GM19397 (cell line): ENCODE results near the gene NOC2L.
"Not testable (repeated sequence)": the region's sequence is repeated elsewhere in the genome, so short reads cannot be mapped to it uniquely, and the experiment has no call there.

Source experiments
- ATAC-seq: cut with Tn5 transposase; IDR thresholded peaks from one replicate; pipeline ENCODE4 v1.9.1; 2021; ENCODE audit warnings: mild to moderate bottlenecking, moderate library complexity; ENCODE audit not compliant: unreplicated experiment

Gene NOC2L

GRCh38 chr1:963746-964525, 4.9 kb upstream of the NOC2L start:
- ATAC-seq: no peak

DNA sequence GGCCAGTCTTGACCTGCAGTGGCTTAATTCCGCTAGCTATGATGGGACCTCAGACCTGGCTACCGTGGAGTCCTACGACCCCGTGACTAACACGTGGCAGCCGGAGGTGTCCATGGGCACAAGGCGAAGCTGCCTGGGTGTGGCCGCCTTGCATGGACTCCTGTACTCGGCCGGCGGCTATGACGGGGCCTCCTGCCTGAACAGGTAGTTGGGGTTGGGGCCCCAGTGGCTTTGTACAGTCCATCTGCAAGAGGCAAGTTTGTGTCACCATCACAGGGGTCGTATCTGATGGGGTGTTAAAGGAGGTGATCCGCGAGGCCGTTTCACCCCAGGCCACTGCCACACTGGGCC, 4.2 kb upstream of the NOC2L start:
- ATAC-seq: no peak

- ATAC-seq: no peak
These were observed 3.6 kb upstream of the NOC2L start for GRCh38 chr1:962381-963300.

DNA sequence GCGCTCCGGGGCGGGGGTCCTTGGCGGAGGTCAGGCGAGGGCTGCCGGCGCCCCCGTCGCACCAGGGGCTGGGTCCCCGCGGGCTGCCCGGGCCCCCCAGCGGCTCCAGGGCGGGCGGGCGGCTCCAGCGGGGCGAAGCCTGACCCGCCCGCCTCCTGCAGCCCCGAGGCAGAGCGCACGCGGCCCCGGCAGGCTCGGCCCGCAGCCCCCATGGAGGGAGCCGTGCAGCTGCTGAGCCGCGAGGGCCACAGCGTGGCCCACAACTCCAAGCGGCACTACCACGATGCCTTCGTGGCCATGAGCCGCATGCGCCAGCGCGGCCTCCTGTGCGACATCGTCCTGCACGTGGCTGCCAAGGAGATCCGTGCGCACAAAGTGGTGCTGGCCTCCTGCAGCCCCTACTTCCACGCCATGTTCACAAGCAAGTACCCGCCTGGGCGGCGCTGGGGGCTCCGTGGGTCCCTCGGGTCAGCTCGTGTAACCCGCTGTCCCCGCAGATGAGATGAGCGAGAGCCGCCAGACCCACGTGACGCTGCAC, 2.1 kb upstream of the NOC2L start:
- ATAC-seq: no peak

DNA sequence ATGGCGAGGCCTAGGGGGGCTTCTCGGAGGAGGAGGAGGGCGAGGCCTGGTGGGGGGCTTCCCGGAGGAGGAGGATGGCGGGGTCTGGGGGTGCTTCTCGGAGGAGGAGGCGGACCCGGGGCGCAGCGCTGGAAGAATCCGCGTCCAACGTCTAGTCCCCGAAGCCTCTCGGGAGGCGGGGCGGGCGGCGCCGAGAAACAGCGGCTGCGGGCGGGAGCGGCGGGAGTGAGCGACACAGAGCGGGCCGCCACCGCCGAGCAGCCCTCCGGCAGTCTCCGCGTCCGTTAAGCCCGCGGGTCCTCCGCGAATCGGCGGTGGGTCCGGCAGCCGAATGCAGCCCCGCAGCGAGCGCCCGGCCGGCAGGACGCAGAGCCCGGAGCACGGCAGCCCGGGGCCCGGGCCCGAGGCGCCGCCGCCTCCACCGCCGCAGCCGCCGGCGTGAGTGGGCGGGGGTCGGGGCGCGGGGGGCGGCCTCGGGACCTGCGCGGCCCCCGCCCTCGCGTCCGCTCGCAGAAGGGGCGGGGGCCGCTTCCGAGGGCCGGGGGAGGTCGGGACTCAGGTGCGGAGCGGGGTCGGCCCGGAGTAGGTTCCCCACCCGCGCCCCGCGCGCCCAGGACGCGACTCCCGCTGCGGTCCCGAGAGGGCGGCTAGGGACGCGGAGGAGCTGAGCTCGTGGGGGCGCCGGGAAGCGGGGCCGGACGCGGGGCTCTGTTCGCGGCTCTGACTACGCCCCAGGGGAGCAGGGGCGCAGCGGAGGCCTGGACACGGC, 1.5 kb upstream of the NOC2L start, which contains the start of gene KLHL17:
Gene KLHL17 (plus strand): TSS at position 222 of the 769 bp plus-strand sequence. CDS start 110 bp downstream, at position 332.
- no peak for ATAC-seq

- no peak for ATAC-seq
These were observed 791 bp upstream of the NOC2L start for GRCh38 chr1:959731-960362.

DNA sequence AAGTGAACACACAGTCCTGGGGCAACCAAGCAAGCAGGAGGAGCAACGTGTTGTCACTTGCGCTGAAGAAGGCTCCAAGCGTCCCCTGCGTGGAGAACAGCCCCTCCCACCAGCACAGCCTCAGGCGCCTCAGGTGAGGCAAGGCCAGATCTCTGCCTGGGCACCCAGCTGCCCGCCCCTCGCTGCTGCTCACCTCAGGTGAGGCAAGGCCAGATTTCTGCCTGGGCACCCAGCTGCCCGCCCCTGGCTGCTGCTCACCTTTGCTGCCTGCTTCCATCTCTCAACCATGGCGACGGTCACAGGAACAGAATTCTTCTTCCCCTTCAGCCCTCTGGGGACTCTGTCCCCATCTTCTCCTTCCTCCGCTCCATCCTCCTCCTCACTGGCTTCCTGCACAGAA, 2.4 kb downstream of the NOC2L start:
- ATAC-seq: no peak

DNA sequence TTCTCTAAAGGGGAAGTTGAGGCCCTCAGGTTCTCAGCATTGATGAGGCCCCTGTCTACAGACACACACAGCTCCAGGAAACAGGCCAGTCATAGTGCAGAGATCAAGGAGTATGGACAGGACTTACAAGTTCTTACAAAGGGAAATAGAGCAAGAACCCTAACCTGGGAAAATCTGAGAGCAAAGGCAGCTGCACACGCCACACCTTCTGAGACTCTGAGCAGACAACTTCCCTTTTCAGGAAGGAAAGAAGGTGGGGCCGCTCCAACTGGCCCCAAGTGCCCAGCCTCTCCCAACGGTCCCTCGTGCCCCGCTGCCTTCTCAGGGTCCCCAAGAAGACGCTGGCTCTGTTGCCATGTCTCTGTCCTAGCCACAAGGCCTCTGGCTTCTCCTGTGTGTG, 3.6 kb downstream of the NOC2L start:
- ATAC-seq: no peak

DNA sequence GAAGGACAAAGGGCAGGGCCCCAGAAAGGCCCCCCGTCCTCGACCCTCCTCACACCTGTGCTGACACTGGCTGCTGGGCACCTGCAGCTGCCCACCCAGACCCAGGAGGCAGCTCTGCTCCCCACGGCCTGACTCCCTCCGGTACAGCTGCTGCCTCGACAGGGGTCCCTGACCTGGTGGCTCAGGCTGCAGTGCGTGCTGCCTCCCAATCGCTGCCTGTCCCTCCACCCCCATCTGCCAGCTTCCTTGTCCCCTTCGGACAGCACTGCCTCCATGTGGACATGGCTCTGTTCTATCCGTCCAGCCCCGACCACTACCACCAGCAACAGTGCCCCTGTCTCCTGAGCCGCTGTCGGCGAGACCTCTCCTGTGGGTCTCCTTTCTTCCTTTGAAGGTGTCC, 4.1 kb downstream of the NOC2L start:
- ATAC-seq: no peak

- no peak for ATAC-seq
These were observed 5.3 kb downstream of the NOC2L start for GRCh38 chr1:953524-954320.

GRCh38 chr1:952603-953002, 6.5 kb downstream of the NOC2L start:
- no peak for ATAC-seq

DNA sequence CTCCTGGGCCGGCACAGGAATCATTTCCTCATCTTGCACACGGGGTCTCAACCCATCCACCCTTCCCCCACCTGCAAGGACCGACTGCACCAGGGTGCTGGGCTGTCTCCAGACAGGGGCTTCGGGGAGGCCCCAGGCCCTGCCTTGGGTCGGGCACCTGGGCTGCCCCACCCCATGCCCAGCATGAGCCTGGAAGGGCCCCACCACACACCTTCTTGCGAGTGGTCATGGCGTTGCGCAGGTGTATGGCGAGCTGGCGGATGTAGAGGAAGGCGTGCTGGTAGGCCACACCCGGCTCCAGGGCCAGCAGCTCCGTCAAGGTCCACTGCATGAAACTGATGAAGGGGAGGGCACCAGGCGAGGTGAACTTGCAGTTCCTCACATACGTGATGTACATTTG, 6.9 kb downstream of the NOC2L start:
- no peak for ATAC-seq

- no peak for ATAC-seq
These were observed 7.7 kb downstream of the NOC2L start for GRCh38 chr1:951364-951763.

- ATAC-seq: no peak
These were observed 8.2 kb downstream of the NOC2L start for GRCh38 chr1:950881-951280.

- no peak for ATAC-seq
These were observed 8.8 kb downstream of the NOC2L start for GRCh38 chr1:950268-950667.

DNA sequence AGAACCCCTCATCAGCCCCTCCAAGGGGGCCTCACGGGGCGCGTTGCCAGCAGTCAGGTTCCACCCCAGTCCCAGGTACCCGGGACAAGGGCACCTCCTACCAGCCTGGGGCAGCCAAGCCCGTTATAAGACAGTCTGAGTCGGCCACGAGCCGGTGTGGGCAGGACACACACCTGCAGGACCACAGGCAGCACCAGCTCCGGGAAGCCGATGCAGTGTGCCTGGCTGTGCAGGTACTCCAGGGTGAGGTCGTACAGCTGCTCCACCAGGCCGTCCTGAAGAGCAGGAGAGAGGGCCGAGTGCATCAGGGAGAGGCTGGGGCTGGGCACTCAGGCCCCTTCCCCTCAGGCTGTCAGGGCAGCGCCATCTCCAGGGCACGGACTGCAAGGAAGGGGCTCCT, 11.1 kb downstream of the NOC2L start:
- no peak for ATAC-seq

GRCh38 chr1:946811-947210, 12.2 kb downstream of the NOC2L start:
- ATAC-seq: not testable (repeated sequence)

- no peak for ATAC-seq
These were observed 13.1 kb downstream of the NOC2L start for GRCh38 chr1:945688-946556.
